HepG2 (cell line): ENCODE data around the gene CD7. TPM values are rescaled to one million over a fixed set of nuclear protein-coding genes. Genes with fewer than 3 reads are reported as not detected.

Source experiments
- ADNP ChIP-seq: sonication (generic); formaldehyde crosslinking; IDR thresholded peaks from 2 replicates; pipeline ENCODE4 v1.4.0; 2020; ENCODE audit warnings: missing genetic modification reagents
- EED ChIP-seq: sonication (generic); formaldehyde crosslinking; IDR thresholded peaks from 2 replicates; pipeline ENCODE4 v1.5.0; 2020; ENCODE audit warnings: mild to moderate bottlenecking, missing genetic modification reagents
- FOXA1 ChIP-seq, 2 experiments: fragments of 450-650 bp in 1 of 2; sonication (generic) in 1 of 2; formaldehyde crosslinking in 1 of 2; IDR thresholded peaks; 2 replicates each; pipeline versions ENCODE4 v1.4.0 to v1.6.1; 2016 to 2020; ENCODE audit warnings: missing genetic modification reagents in 1 of 2
- HMGA1 ChIP-seq: sonication (generic); formaldehyde crosslinking; conservative IDR thresholded peaks from 2 replicates; pipeline ENCODE4 v1.4.0; 2020; ENCODE audit warnings: missing genetic modification reagents
- KAT7 ChIP-seq: IDR thresholded peaks from 2 replicates; pipeline ENCODE4 v1.6.1; 2018; ENCODE audit warnings: borderline replicate concordance, missing compliant biosample characterization
- KLF9 ChIP-seq: IDR thresholded peaks from 2 replicates; pipeline ENCODE4 v1.6.1; 2016; ENCODE audit warnings: low read depth
- MATR3 ChIP-seq: sonication (generic); formaldehyde crosslinking; IDR thresholded peaks from 2 replicates; pipeline ENCODE4 v1.4.0; 2020; ENCODE audit warnings: missing genetic modification reagents
- MBNL3 ChIP-seq: fragments of 250-450 bp; sonication (Bioruptor Pico); conservative IDR thresholded peaks from 2 replicates; pipeline ENCODE4 v1.8.0; 2022; ENCODE audit warnings: mild to moderate bottlenecking, inconsistent platforms
- NCOA1 ChIP-seq: sonication (generic); formaldehyde crosslinking; IDR thresholded peaks from 2 replicates; pipeline ENCODE4 v1.9.0; 2021; ENCODE audit warnings: missing genetic modification reagents
- NFKB2 ChIP-seq: sonication (generic); formaldehyde crosslinking; IDR thresholded peaks from 2 replicates; pipeline ENCODE4 v1.4.0; 2020; ENCODE audit warnings: missing genetic modification reagents, borderline replicate concordance
- NKX3-1 ChIP-seq: sonication (generic); formaldehyde crosslinking; IDR thresholded peaks from 2 replicates; pipeline ENCODE4 v1.5.0; 2020; ENCODE audit warnings: missing genetic modification reagents
- SALL1 ChIP-seq: sonication (generic); formaldehyde crosslinking; IDR thresholded peaks from 2 replicates; pipeline ENCODE4 v1.8.0; 2022; ENCODE audit warnings: mild to moderate bottlenecking, missing genetic modification reagents
- TRIM24 ChIP-seq: sonication (generic); formaldehyde crosslinking; IDR thresholded peaks from 2 replicates; pipeline ENCODE4 v1.8.0; 2022; ENCODE audit warnings: mild to moderate bottlenecking, missing genetic modification reagents
- ZFP36 ChIP-seq: fragments of 150-350 bp; IDR thresholded peaks from 2 replicates; pipeline ENCODE4 v1.6.1; 2018; ENCODE audit warnings: borderline replicate concordance, low read length, low read depth; ENCODE audit not compliant: partially characterized antibody
- ZFP36L2 ChIP-seq: sonication (generic); formaldehyde crosslinking; IDR thresholded peaks from 2 replicates; pipeline ENCODE4 v1.4.0; 2020; ENCODE audit warnings: missing genetic modification reagents
- ZNF232 ChIP-seq: sonication (generic); formaldehyde crosslinking; IDR thresholded peaks from 2 replicates; pipeline ENCODE4 v1.4.0; 2020; ENCODE audit warnings: missing genetic modification reagents, borderline replicate concordance
- ZNF317 ChIP-seq: sonication (generic); formaldehyde crosslinking; IDR thresholded peaks from 2 replicates; pipeline ENCODE4 v1.5.0; 2020; ENCODE audit warnings: mild to moderate bottlenecking, missing genetic modification reagents
- ZNF451 ChIP-seq: sonication (generic); formaldehyde crosslinking; IDR thresholded peaks from 2 replicates; pipeline ENCODE4 v1.5.0; 2020; ENCODE audit warnings: mild to moderate bottlenecking, missing genetic modification reagents
- ZNF496 ChIP-seq: sonication (generic); formaldehyde crosslinking; IDR thresholded peaks from 2 replicates; pipeline ENCODE4 v1.8.1; 2023; ENCODE audit warnings: mild to moderate bottlenecking, moderate library complexity, missing genetic modification reagents; ENCODE audit not compliant: insufficient replicate concordance
- ZNF615 ChIP-seq: sonication (generic); formaldehyde crosslinking; IDR thresholded peaks from 2 replicates; pipeline ENCODE4 v1.5.0; 2020; ENCODE audit warnings: mild to moderate bottlenecking, missing genetic modification reagents, borderline replicate concordance
- polyA plus RNA-seq, 8 experiments: library from polyadenylated mRNA; depleted of rRNA in 3 of 8; stranded (reverse) in 7 of 8; unstranded in 1 of 8; fragments of >200 nt; fragmentation: Illumina TruSeq in 4 of 8; extraction: Trizol in 4 of 8; gene quantifications; 2 replicates each; pipeline versions ENCODE4 v1.2.1 to v1.2.3, GENCODE V29; 2011 to 2016; ENCODE audit warnings: low read depth in 4 of 8, missing spikeins in 1 of 8, mixed read lengths in 1 of 8; ENCODE audit not compliant: insufficient read depth in 1 of 8
- total RNA-seq, 5 experiments: library from RNA; depleted of rRNA; stranded (reverse); fragments of >200 nt; fragmentation: Illumina TruSeq; extraction: Trizol; gene quantifications; 2 replicates each; pipeline ENCODE4 v1.2.3, GENCODE V29; 2016; ENCODE audit warnings: low read depth in 1 of 5
- TF ChIP-seq, protein P1 (sequence below): sonication (generic); formaldehyde crosslinking; IDR thresholded peaks from 2 replicates; pipeline ENCODE4 v1.4.0; 2020; ENCODE audit warnings: missing genetic modification reagents, borderline replicate concordance
- TF ChIP-seq, protein P2 (sequence below): sonication (generic); formaldehyde crosslinking; IDR thresholded peaks from 2 replicates; pipeline ENCODE4 v1.5.0; 2020; ENCODE audit warnings: mild to moderate bottlenecking, missing genetic modification reagents
- TF ChIP-seq, protein P3 (sequence below): sonication (generic); formaldehyde crosslinking; IDR thresholded peaks from 2 replicates; pipeline ENCODE4 v1.4.0; 2020; ENCODE audit warnings: missing genetic modification reagents, borderline replicate concordance
- TF ChIP-seq, protein P4 (sequence below): sonication (generic); formaldehyde crosslinking; IDR thresholded peaks from 2 replicates; pipeline ENCODE4 v1.8.1; 2023; ENCODE audit warnings: mild to moderate bottlenecking, missing genetic modification reagents

The CD7 gene
- total and polyA plus RNA-seq, 2 of the 13 experiments (the other 11 are each of a cell fraction or from before 2014, with no cell fraction given): 67.6 to 76.4 TPM

DNA sequence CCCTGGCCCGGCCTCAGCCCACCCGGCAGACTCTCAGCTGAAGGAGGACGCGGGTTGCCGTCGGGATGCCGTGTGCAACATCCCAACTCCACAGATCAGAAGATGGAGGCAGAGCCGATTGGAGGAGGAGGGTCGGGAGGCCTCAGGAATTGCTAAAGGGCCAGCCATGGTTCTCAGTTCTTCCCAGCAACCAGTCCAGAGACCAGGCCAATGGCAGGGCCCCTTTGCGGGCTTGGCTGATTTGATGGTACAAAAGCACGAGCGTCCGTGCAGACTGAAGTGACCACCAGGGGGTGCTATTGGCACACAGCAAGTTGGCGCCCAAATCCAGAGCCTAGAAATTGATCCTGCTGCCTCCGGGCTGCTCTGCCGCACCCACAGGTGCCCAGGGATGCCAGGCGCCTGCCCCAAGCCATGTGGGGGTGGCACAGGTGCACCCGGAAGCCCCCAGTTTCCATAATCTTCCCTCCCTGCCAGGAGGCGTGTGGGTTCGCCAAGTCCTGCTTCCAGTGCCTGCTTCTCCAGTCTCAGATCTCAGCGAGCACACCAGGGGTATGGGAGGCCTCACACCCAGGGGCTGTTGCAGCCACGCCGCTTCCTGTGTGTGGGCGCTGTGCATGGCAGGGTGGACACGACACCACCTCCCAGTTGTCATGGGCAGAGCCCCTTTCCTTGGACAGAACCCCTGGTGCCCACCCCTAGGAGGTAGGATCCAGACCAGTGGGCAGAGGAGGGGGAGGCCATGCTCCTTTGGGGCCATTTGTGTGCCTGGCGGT lies 34.5 kb upstream of the CD7 start (continued):
- TF ChIP-seq ZNF317 (CRISPR knock-in tag) (peak; percentile 51; the same call in 1 of the 2 replicates), NCOA1 (CRISPR knock-in tag) (peak; percentile 77), FOXA1 (IDR thresholded peaks at IDR 0.05) (no peak), FOXA1 (CRISPR knock-in tag; IDR thresholded peaks at IDR 0.05) (no peak), MATR3 (no peak), EED (CRISPR knock-in tag) (no peak), ADNP (no peak), ZFP36L2 (CRISPR knock-in tag) (no peak), ZNF232 (CRISPR knock-in tag) (peak; percentile 54; the same call in 1 of the 2 replicates), NKX3-1 (CRISPR knock-in tag) (no peak), TRIM24 (CRISPR knock-in tag) (no peak), SALL1 (peak; percentile 88), ZNF615 (CRISPR knock-in tag) (no peak), NFKB2 (CRISPR knock-in tag) (no peak; the same call in 1 of the 2 replicates), HMGA1 (CRISPR knock-in tag) (no peak), ZNF496 (CRISPR knock-in tag) (no peak), ZFP36 (no peak), KAT7 (CRISPR knock-in tag) (peak; percentile 87; the same call in 1 of the 2 replicates), MBNL3 (CRISPR knock-in tag) (no peak), ZNF451 (CRISPR knock-in tag) (no peak), KLF9 (no peak)
- TF ChIP-seq, protein P1, sequence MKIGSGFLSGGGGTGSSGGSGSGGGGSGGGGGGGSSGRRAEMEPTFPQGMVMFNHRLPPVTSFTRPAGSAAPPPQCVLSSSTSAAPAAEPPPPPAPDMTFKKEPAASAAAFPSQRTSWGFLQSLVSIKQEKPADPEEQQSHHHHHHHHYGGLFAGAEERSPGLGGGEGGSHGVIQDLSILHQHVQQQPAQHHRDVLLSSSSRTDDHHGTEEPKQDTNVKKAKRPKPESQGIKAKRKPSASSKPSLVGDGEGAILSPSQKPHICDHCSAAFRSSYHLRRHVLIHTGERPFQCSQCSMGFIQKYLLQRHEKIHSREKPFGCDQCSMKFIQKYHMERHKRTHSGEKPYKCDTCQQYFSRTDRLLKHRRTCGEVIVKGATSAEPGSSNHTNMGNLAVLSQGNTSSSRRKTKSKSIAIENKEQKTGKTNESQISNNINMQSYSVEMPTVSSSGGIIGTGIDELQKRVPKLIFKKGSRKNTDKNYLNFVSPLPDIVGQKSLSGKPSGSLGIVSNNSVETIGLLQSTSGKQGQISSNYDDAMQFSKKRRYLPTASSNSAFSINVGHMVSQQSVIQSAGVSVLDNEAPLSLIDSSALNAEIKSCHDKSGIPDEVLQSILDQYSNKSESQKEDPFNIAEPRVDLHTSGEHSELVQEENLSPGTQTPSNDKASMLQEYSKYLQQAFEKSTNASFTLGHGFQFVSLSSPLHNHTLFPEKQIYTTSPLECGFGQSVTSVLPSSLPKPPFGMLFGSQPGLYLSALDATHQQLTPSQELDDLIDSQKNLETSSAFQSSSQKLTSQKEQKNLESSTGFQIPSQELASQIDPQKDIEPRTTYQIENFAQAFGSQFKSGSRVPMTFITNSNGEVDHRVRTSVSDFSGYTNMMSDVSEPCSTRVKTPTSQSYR (CRISPR knock-in tag): no peak
- TF ChIP-seq, protein P2, sequence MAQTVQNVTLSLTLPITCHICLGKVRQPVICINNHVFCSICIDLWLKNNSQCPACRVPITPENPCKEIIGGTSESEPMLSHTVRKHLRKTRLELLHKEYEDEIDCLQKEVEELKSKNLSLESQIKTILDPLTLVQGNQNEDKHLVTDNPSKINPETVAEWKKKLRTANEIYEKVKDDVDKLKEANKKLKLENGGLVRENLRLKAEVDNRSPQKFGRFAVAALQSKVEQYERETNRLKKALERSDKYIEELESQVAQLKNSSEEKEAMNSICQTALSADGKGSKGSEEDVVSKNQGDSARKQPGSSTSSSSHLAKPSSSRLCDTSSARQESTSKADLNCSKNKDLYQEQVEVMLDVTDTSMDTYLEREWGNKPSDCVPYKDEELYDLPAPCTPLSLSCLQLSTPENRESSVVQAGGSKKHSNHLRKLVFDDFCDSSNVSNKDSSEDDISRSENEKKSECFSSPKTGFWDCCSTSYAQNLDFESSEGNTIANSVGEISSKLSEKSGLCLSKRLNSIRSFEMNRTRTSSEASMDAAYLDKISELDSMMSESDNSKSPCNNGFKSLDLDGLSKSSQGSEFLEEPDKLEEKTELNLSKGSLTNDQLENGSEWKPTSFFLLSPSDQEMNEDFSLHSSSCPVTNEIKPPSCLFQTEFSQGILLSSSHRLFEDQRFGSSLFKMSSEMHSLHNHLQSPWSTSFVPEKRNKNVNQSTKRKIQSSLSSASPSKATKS (CRISPR knock-in tag): no peak
- TF ChIP-seq, protein P3, sequence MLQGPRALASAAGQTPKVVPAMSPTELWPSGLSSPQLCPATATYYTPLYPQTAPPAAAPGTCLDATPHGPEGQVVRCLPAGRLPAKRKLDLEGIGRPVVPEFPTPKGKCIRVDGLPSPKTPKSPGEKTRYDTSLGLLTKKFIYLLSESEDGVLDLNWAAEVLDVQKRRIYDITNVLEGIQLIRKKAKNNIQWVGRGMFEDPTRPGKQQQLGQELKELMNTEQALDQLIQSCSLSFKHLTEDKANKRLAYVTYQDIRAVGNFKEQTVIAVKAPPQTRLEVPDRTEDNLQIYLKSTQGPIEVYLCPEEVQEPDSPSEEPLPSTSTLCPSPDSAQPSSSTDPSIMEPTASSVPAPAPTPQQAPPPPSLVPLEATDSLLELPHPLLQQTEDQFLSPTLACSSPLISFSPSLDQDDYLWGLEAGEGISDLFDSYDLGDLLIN: no peak
- TF ChIP-seq, protein P4, sequence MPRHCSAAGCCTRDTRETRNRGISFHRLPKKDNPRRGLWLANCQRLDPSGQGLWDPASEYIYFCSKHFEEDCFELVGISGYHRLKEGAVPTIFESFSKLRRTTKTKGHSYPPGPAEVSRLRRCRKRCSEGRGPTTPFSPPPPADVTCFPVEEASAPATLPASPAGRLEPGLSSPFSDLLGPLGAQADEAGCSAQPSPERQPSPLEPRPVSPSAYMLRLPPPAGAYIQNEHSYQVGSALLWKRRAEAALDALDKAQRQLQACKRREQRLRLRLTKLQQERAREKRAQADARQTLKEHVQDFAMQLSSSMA: peak; percentile 90
